Neuronal stem cell (in vitro differentiated cells): ENCODE data around the gene DMGDH.

Experiments
- DNase-seq: peaks from one replicate; pipeline ENCODE4 v3.0.0-alpha.2; 2013; ENCODE audit warnings: low spot score
- H2AFZ ChIP-seq: one replicate; pipeline ENCODE4 v1.6.1; 2013; ENCODE audit warnings: mild to moderate bottlenecking, low read length, inconsistent platforms
- H2AK5ac ChIP-seq: 2 replicates; pipeline ENCODE4 v1.6.1; 2013; ENCODE audit warnings: low read depth, mild to moderate bottlenecking, inconsistent platforms, low read length, moderate library complexity, mixed read lengths
- H2BK120ac ChIP-seq: 2 replicates; pipeline ENCODE4 v1.6.1; 2013; ENCODE audit warnings: low read depth, mild to moderate bottlenecking, inconsistent platforms, low read length, moderate library complexity, mixed read lengths
- H2BK12ac ChIP-seq: one replicate; pipeline ENCODE4 v1.6.1; 2013; ENCODE audit warnings: low read length, inconsistent platforms
- H2BK15ac ChIP-seq: 2 replicates; pipeline ENCODE4 v1.6.1; 2013; ENCODE audit warnings: mild to moderate bottlenecking, low read length, inconsistent platforms, mixed read lengths
- H2BK5ac ChIP-seq: one replicate; pipeline ENCODE4 v1.6.1; 2013; ENCODE audit warnings: inconsistent platforms, mild to moderate bottlenecking, low read length, moderate library complexity
- H3K14ac ChIP-seq: one replicate; pipeline ENCODE4 v1.6.1; 2013; ENCODE audit warnings: low read length, inconsistent platforms
- H3K18ac ChIP-seq: 2 replicates; pipeline ENCODE4 v1.6.1; 2013; ENCODE audit warnings: low read length, inconsistent platforms
- H3K23ac ChIP-seq: 2 replicates; pipeline ENCODE4 v1.6.1; 2013; ENCODE audit warnings: low read depth, mild to moderate bottlenecking, mixed read lengths, low read length, inconsistent platforms; ENCODE audit not compliant: poor library complexity
- H3K27ac ChIP-seq: replicated peaks from 3 replicates; pipeline ENCODE4 v1.5.1; 2013; ENCODE audit warnings: low read length, inconsistent platforms
- H3K27me3 ChIP-seq, 3 experiments: 2 replicates each; pipeline ENCODE4 v1.6.1; 2013; ENCODE audit warnings: low read length in 3 of 3, mild to moderate bottlenecking in 2 of 3, inconsistent platforms in 1 of 3, low read depth in 1 of 3, mixed read lengths in 1 of 3, moderate library complexity in 1 of 3; ENCODE audit not compliant: control insufficient read depth in 3 of 3, insufficient read depth in 3 of 3
- H3K36me3 ChIP-seq, 2 donors: replicated peaks in 1 of 2; 2 replicates each; pipeline ENCODE4 v1.6.1; 2013; ENCODE audit warnings: low read length in 2 of 2; ENCODE audit not compliant: control insufficient read depth in 2 of 2, insufficient read depth in 2 of 2
- H3K4ac ChIP-seq: 2 replicates; pipeline ENCODE4 v1.6.1; 2013; ENCODE audit warnings: inconsistent platforms, mild to moderate bottlenecking, low read length, moderate library complexity
- H3K4me1 ChIP-seq, 2 donors: 1 replicate in 1 of 2; 2 replicates in 1 of 2; pipeline ENCODE4 v1.6.1; 2013; ENCODE audit warnings: low read length in 2 of 2, low read depth in 1 of 2; ENCODE audit not compliant: control insufficient read depth in 2 of 2, insufficient read depth in 1 of 2
- H3K4me2 ChIP-seq: one replicate; pipeline ENCODE4 v1.6.1; 2013; ENCODE audit warnings: mild to moderate bottlenecking, low read length, inconsistent platforms; ENCODE audit not compliant: insufficient read depth, poor library complexity, severe bottlenecking
- H3K4me3 ChIP-seq, 2 donors: 2 replicates each; pipeline ENCODE4 v1.5.1; 2013; ENCODE audit warnings: low read length in 2 of 2, mild to moderate bottlenecking in 2 of 2, inconsistent platforms in 1 of 2, moderate library complexity in 1 of 2
- H3K79me1 ChIP-seq: one replicate; pipeline ENCODE4 v1.6.1; 2013; ENCODE audit warnings: low read depth, mild to moderate bottlenecking, inconsistent platforms, low read length, moderate library complexity
- H3K9ac ChIP-seq: one replicate; pipeline ENCODE4 v1.6.1; 2013; ENCODE audit warnings: mild to moderate bottlenecking, low read depth, low read length, inconsistent platforms; ENCODE audit not compliant: poor library complexity
- H3K9me3 ChIP-seq, 2 donors: replicated peaks in 1 of 2; 2 replicates each; pipeline versions ENCODE3 to v1.6.1; 2013; ENCODE audit warnings: low read length in 2 of 2, mild to moderate bottlenecking in 2 of 2, inconsistent platforms in 1 of 2, low read depth in 1 of 2, mixed read lengths in 1 of 2, moderate library complexity in 1 of 2; ENCODE audit not compliant: control insufficient read depth in 2 of 2, insufficient read depth in 1 of 2
- H4K8ac ChIP-seq: one replicate; pipeline ENCODE4 v1.6.1; 2013; ENCODE audit warnings: low read depth, mild to moderate bottlenecking, inconsistent platforms, low read length, moderate library complexity
- H4K91ac ChIP-seq: one replicate; pipeline ENCODE4 v1.6.1; 2013; ENCODE audit warnings: low read length, low read depth, mild to moderate bottlenecking, inconsistent platforms; ENCODE audit not compliant: poor library complexity
- WGBS, 2 donors: extraction: QIAGEN DNeasy Blood & Tissue Kit; methylation state at CpG; one replicate each; pipeline ENCODE4 v1.1.7; 2013; ENCODE audit warnings: missing lambda C conversion rate in 2 of 2, mixed read lengths in 1 of 2; ENCODE audit not compliant: insufficient read length in 2 of 2, insufficient replicate concordance in 1 of 2; ENCODE audit errors: extremely low coverage in 2 of 2; 5-methylcytosine and 5-hydroxymethylcytosine counted together

The DMGDH gene

GRCh38 chr5:79047199-79047598 lies 22.3 kb downstream of the DMGDH start:
- WGBS, 2 donors: no CpG with 5 or more reads among the region's 3 CpGs
- no peak overlapping the region for H3K14ac ChIP-seq
- DNase-seq: no peak
- peaks cover 0 to 2% of the 10 kb centered on the region in 2 donors for H3K4me1 ChIP-seq
- H3K27ac ChIP-seq: no peak overlapping the region
- no peak overlapping the region for H2AFZ ChIP-seq
- H2AK5ac ChIP-seq: no peak overlapping the region
- H3K9me3 ChIP-seq: peaks cover 0 to 3% of the 10 kb centered on the region in 2 donors
- no peak overlapping the region for H3K9ac ChIP-seq
- no peak overlapping the region for H2BK120ac ChIP-seq
- no peak overlapping the region for H3K4me3 ChIP-seq
- H3K36me3 ChIP-seq: no peaks in the 10 kb centered on the region
- no peak overlapping the region for H2BK15ac ChIP-seq
- H2BK5ac ChIP-seq: no peak overlapping the region
- no peak overlapping the region for H2BK12ac ChIP-seq
- no peaks in the 10 kb centered on the region for H3K79me1 ChIP-seq
- no peak overlapping the region for H3K4ac ChIP-seq
- H3K4me2 ChIP-seq: no peak overlapping the region
- peaks cover 0 to 6% (median 0%) of the 10 kb centered on the region in 3 experiments for H3K27me3 ChIP-seq
- no peak overlapping the region for H3K23ac ChIP-seq
- H4K91ac ChIP-seq: no peak overlapping the region
- no peak overlapping the region for H4K8ac ChIP-seq
- no peak overlapping the region for H3K18ac ChIP-seq

GRCh38 chr5:79042188-79042587 lies 27.3 kb downstream of the DMGDH start:
- Histone ChIP-seq H2BK120ac (no peak overlapping the region), H3K4me2 (no peak overlapping the region), H3K4ac (no peak overlapping the region), H2BK12ac (no peak overlapping the region), H3K9me3 (no peaks in the 10 kb centered on the region), H2BK15ac (no peak overlapping the region), H3K14ac (no peak overlapping the region), H3K27ac (no peak overlapping the region), H3K4me3 (no peak overlapping the region), H3K27me3 (peaks cover 0 to 3% (median 0%) of the 10 kb centered on the region in 3 experiments), H3K23ac (no peak overlapping the region), H4K8ac (no peak overlapping the region), H2AFZ (no peak overlapping the region), H3K79me1 (no peaks in the 10 kb centered on the region), H3K36me3 (no peaks in the 10 kb centered on the region), H3K18ac (no peak overlapping the region), H4K91ac (no peak overlapping the region), H3K4me1 (no peaks in the 10 kb centered on the region), H3K9ac (no peak overlapping the region), H2BK5ac (no peak overlapping the region), H2AK5ac (no peak overlapping the region)
- DNase-seq: no peak
- no CpG with 5 or more reads among the region's 3 CpGs for WGBS, 2 donors

GRCh38 chr5:79036769-79037168 lies 32.7 kb downstream of the DMGDH start:
- Histone ChIP-seq H3K14ac (no peak overlapping the region), H3K9me3 (no peaks in the 10 kb centered on the region), H2BK12ac (no peak overlapping the region), H2BK120ac (no peak overlapping the region), H2BK5ac (no peak overlapping the region), H3K4ac (no peak overlapping the region), H3K18ac (no peak overlapping the region), H3K27ac (no peak overlapping the region), H4K91ac (no peak overlapping the region), H2AK5ac (no peak overlapping the region), H2BK15ac (no peak overlapping the region), H3K9ac (no peak overlapping the region), H3K23ac (no peak overlapping the region), H2AFZ (no peak overlapping the region), H3K36me3 (no peaks in the 10 kb centered on the region), H3K4me3 (no peak overlapping the region), H4K8ac (no peak overlapping the region), H3K4me2 (no peak overlapping the region), H3K27me3 (peaks cover 0 to 1% (median 0%) of the 10 kb centered on the region in 3 experiments), H3K79me1 (no peaks in the 10 kb centered on the region), H3K4me1 (no peaks in the 10 kb centered on the region)
- WGBS, 2 donors: no CpG with 5 or more reads among the region's 2 CpGs
- DNase-seq: no peak

GRCh38 chr5:79035237-79035636 lies 34.2 kb downstream of the DMGDH start:
- Histone ChIP-seq H2AFZ (no peak overlapping the region), H3K4me3 (no peak overlapping the region), H2BK5ac (no peak overlapping the region), H4K8ac (no peak overlapping the region), H2AK5ac (no peak overlapping the region), H3K14ac (no peak overlapping the region), H3K4me1 (peaks cover 0 to 1% of the 10 kb centered on the region in 2 donors), H3K4ac (no peak overlapping the region), H3K4me2 (no peak overlapping the region), H3K79me1 (no peaks in the 10 kb centered on the region), H3K18ac (no peak overlapping the region), H3K9ac (no peak overlapping the region), H3K9me3 (no peaks in the 10 kb centered on the region), H4K91ac (no peak overlapping the region), H2BK120ac (no peak overlapping the region), H3K27me3 (peaks cover 0 to 1% (median 0%) of the 10 kb centered on the region in 3 experiments), H3K23ac (no peak overlapping the region), H2BK15ac (no peak overlapping the region), H2BK12ac (no peak overlapping the region), H3K27ac (no peak overlapping the region), H3K36me3 (no peaks in the 10 kb centered on the region)
- WGBS, 2 donors: no CpG with 5 or more reads among the region's 3 CpGs
- DNase-seq: no peak
